HL-60/S4 (cell line): ENCODE results near the gene FSD2.
"Not testable (repeated sequence)": the region's sequence is repeated elsewhere in the genome, so short reads cannot be mapped to it uniquely, and the experiment has no call there.

Experiments
- in situ Hi-C: fragments of 300-500 bp; cut with MboI; formaldehyde crosslinking; loops from 2 replicates; pipeline ENCODE4 v1.14.3; 2022; ENCODE audit warnings: low sequenced_read_pairs

FSD2 gene

DNA sequence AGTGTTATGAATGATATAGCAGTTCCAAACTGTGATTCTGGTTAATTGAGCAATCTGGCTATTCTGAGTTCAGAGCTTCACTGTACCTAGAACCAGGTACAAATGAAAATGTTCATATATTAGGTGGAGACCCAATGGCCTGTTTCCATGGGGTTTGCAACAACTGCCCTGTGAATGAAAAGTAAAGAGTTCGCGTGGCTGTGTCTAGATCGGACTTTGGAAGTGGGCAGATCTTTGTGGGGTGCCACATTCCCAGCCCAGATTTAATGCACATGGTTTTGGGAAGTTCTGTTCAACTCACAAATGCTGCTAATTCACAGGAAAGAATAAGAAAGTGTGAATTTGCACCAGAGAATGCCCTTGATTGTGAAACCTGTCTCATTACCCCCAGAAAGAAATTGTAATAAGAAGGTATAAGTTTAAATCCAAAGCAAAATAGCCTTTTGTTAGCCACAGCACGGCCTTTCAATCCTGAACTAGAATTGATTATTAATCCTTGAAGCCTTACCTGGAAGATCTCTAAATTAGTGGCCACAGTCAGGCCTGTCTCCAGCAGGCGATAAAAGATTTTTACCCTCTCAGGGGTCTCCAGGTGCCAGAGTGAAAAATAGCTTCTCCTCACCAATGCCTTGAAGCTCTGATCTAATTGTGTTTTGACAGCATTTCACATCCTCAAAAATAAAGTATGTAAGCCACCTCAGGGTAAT, 26.2 kb upstream of the FSD2 start:
- in situ Hi-C loops = loop anchor here (25.0 kb wide), 1 partner anchor 295 kb away; the partner anchor contains the start of gene RPS17

DNA sequence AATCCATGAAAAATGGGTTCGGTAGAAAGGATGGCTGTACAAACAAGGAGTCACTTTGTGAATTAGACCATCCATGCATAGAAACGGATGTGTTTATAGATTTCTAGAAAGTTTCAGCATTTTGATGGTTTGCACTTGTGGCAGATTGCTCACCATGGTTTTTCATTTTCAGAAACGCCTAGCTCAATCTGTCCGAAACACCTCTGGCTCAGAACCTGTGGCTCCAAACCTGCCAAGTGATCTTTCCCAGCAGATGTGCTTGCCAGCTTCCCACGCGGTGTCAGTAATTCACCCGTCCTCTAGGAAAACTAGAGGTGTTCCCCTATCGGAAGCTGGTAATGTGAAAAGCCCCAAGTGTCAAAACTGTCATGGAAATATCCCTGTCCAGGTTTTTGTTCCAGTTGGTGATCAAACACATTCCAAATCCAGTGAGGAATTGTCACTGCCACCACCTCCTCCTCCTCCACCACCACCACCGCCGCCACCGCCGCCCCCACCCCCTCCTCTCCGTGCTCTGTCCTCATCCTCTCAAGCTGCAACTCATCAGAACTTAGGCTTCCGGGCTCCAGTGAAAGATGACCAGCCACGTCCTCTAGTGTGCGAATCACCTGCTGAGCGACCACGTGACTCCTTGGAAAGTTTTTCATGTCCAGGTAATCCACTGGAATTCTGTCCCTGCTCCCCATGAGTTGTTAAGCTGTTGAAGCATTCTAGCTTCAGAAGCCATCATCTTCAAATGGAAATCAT, 24.7 kb upstream of the FSD2 start:
- in situ Hi-C loops = loop anchor here (25.0 kb wide), 1 partner anchor 293 kb away; the partner anchor contains the start of gene RPS17

DNA sequence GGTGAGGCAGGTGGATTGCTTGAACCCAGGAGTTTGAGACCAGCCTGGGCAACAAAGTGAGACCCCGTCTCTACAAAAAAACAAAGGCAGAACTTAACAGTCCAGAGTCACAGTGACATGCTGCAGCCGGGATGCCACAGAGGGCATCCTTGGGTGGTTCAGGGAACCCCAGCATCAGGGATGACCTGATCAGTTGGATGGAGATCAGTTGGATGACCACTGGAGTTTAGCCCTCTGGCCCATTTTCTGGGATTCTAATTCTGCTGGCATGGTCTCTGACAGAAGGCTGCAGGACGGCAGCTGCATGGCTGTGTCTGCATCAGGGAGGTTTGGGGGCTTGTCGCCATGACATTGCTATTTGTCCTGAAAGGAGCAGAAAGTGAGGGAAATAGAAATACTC, 23.4 kb upstream of the FSD2 start:
- in situ Hi-C loops = loop anchor here (25.0 kb wide), 1 partner anchor 292 kb away; the partner anchor contains the start of gene RPS17

DNA sequence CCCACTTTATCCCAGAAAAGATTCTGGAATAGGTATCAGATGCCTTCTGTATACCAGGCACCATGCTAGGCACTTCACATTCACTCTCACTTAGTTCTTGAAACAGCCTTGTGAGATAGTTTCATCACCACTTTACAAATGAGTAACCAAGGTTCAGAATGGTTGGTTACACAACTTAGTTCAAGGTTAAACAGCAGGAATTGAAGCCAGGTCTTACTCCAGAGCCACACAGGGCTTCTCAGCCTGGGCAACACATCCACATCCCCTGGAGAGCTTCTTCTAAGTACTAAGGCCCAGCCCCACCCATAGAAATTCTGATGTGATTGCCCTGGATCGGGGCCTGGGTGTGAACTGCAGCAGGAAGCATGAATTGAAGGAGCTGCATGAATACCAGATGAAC, 22.2 kb upstream of the FSD2 start:
- in situ Hi-C loops = loop anchor here (25.0 kb wide), 1 partner anchor 291 kb away; the partner anchor contains the start of gene RPS17

DNA sequence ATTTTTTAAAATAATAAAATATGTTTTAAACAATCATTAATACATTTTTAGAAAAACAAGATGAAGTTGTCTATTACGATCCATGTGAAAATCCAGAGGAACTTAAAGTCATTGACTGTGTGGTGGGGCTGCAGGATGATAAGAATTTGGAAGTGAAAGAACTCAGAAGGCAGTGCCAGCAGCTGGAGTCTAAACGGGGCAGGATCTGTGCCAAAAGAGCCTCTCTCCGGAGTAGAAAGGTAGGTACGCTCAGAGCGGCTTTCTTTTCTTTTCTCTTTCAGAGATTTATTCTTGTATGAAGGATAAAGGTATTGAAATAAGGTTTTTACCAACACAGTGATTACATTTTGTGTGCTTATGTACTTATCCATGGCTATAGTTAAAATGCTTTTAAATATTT, 17.2 kb upstream of the FSD2 start:
- in situ Hi-C loops = no loop called here

DNA sequence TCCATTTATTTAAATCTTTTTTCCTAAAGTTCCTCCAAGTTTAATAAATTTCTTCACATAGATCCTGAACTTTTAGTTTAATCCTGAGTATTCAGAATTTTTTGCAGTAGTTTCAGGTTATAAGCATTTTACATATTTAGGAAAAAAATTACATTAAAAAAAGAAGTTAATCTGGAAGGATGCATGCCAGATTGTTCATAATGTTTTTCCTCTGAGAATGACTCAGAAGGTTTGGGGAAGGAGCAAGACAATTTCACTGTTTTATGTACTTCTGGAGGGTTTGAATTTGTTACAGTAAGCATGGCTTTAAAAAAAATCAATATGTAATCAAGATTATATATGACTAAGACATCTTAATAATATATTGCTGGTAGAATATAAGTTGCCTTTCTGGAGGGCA, 16.0 kb upstream of the FSD2 start:
- in situ Hi-C loops = not testable (repeated sequence)

DNA sequence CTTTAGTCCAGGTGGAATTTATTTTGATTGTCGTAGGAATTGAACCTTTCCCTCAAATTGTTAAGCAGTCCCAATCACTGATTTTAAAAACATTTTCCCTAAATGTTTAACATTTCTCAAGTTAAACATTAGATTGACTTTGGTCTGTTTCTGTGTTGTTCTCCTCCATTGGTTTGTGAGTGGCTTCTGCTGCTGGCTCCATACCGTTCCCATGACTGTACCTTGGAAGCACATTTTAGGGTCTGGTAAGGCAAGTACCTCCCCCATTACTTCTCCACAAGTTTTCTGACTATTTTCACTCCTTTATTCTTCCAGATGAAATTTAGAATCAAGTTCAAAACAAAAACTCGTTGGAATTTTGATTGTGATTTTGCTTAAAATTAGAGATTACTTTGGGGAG, 15.5 kb upstream of the FSD2 start:
- in situ Hi-C loops = not testable (repeated sequence)

DNA sequence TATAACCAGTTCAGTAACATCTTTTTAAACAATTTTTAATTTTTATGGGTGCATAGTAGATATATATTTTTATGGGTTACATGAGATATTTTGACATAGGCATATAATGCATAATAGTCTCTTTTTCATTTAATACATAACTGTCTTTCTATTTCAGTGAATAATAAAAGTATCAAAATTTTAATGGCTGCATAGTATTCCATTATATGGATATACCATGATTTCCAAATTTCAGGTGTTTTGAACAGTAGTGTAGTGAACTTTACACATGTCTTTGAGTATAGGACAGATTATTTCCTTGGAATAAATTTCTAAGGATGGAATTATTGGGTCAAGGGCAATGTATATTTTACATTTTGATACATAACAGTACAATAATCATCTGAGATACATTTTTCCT, 14.3 kb upstream of the FSD2 start:
- in situ Hi-C loops = no loop called here

DNA sequence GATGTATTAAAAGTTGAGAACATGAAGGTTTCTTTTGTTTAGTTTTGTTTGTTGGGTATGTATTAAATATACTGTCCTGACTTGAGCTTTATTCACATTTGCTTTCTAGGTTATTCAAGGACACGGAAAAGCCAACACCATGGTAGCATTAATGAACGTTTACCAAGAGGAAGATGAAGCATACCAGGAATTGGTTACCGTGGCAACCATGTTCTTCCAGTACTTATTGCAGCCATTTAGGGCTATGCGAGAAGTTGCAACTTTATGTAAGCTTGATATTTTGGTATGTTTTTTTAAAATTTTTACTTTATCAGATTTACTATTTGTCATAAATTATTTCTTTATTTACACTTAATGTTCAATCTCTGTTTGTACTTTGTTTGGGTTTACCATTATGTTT, 7.1 kb upstream of the FSD2 start:
- in situ Hi-C loops = no loop called here

DNA sequence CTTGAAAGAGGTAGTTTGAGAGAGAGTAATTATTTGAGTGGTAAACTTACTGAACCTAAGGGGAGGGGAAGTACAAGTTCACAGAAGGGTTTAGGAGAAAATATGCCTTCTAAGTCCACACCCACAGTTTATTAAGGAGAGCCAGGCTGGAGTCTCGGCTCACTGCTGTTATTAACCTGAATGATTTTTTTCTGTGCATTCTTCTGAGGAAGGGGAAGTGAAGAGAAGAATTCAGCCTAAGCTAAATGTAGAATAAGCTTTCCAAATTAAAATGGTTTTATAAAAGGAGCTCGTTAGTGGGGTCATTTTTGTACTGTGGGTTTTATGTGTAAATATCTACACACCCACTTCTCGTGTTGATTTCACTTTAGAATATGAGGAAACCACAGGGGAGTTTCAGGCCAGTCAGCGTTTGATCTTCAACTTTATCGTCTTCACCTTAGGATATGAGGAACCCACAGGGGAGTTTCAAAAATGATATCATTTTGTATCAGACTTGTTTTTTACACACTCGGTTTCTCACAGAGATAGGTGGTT, 5.1 kb upstream of the FSD2 start:
- in situ Hi-C loops = no loop called here

DNA sequence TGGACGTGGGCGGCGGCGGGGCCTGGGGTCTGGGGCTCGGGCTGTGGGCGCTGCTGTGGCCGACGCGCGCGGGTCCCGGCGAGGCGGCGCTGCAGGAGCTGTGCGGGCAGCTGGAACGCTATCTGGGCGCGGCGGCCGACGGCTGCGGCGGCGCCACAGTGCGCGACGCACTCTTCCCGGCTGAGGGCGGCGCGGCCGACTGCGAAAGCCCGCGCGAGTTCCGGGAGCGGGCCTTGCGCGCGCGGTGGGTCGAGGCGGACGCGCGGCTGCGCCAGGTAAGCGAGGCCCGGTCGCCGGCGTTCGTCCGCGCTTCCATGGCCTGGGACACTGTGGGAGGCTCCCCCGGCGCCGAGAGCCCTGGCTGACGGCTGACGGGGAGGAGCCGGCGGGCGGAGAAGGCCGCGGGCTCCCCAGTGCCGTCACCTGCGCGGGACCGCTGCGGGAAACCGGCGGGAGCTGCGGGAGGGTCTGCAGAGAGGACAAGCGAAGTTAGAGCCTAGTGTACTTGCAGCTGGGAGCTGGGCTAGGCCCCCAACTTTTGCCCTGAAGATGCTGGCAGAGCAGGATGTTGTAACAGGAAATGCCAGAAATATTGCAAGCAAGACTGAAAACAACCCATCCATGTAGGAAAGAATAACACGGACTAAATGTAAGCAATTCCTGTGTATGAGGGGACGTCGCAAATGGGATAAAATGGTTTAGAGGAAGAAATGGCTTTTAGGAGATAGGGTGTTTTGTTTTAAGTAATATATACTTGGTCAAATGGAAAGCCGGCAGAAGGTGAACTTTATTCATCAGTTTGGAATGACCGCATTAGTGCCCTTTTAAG, 4.4 kb upstream of the FSD2 start:
- in situ Hi-C loops = no loop called here

DNA sequence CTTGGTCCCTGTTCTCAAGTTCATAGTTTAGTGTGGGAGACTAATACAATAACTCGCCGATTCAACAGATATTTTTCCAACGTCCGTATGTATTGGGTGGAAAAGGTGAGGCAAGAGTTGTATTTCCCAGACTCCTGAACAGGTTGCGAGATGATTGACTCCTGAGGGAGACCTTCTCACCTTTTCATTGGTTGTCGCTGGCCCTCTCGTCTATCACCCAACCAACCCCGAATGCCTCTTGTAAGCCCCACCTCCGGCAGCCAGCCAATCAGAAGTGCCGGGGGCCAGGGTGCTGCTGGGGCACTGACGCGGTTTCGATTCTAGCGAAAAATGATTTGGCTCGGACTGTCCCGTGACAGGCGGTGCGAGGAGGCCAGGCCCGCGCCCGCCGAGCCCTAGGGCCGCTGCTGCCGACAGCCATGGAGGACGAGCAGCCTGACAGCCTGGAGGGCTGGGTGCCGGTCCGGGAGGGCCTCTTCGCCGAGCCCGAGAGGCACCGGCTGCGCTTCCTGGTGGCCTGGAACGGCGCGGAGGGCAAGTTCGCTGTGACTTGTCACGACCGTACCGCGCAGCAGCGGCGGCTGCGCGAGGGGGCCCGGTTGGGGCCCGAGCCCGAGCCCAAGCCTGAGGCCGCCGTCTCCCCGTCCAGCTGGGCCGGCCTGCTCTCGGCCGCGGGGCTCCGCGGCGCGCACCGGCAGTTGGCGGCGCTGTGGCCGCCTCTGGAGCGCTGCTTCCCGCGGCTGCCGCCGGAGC, 3.6 kb upstream of the FSD2 start, which contains the start of gene WHAMM:
Gene WHAMM, plus strand, starts transcription at position 321 of the 753 bp plus-strand sequence. Its CDS starts 99 bp downstream, at position 420.
- in situ Hi-C loops = no loop called here

DNA sequence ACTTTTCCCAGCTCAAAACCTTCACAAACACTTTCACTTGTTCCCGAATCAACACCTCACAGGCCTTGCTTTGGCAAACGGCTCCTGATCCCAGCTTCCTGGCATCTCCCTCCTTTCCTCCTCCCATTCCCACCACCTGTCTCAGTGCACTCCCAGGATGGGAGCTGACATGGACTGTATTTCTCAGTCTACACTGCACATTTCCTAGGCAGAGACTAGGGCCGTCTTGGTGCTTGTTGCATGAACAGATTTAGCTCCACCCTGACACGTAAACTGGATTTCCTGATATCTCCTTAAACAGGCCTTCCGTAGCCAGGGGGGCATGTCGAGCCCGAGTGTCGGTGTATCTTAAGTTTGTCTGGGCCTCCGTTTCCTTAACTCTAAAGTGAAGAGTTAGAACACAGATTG, 2.8 kb upstream of the FSD2 start:
- in situ Hi-C loops = no loop called here

DNA sequence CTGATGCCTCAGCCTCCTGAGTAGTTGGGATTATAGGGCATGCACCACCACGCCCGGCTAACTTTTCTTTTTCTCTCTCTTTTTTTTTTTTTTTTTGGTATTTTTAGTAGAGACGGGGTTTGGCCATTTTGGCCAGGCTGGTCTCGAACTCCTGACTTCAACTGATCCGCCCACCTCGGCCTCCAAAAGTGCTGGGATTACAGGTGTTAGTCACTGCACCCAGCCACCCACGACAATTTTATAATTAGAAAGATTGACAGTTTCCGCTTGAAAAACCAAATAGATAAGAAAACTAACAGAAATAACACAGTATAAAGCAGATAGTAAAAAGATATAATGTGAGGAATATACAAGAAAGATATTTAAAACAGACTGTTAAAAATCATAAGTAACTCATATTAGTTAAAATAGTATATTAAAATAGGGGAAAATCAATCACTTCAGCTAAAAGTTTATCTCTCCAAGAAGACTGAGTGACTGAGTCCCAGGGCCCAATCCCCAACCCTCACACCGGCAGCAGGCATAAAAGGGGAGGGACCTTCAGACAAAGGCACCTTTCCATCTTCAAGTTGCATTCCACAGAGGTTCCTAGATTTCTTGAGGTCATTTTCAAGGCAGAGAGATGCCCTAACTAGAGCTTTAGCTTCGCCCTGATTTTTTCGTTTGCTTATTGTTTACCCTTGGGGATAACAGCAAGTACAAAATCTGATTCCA, 2.2 kb upstream of the FSD2 start:
- in situ Hi-C loops = no loop called here

DNA sequence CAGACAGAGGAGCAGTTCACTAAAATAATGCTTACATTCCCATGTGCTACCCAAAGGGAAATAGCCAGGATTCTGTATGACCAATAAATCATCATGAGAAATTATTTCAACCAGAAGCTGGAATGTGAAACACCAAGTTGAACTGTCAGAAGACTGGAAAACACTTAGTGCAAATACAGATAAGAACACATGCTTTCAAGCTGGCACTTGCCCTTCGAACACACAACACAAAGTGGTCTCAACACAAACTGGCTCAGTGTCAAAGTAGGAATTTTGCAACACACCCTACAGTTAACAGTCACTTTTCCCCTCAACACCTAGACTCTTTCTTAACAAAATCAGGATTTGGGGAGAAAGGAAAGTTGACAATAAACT, 1.3 kb downstream of the FSD2 start:
- in situ Hi-C loops = no loop called here

DNA sequence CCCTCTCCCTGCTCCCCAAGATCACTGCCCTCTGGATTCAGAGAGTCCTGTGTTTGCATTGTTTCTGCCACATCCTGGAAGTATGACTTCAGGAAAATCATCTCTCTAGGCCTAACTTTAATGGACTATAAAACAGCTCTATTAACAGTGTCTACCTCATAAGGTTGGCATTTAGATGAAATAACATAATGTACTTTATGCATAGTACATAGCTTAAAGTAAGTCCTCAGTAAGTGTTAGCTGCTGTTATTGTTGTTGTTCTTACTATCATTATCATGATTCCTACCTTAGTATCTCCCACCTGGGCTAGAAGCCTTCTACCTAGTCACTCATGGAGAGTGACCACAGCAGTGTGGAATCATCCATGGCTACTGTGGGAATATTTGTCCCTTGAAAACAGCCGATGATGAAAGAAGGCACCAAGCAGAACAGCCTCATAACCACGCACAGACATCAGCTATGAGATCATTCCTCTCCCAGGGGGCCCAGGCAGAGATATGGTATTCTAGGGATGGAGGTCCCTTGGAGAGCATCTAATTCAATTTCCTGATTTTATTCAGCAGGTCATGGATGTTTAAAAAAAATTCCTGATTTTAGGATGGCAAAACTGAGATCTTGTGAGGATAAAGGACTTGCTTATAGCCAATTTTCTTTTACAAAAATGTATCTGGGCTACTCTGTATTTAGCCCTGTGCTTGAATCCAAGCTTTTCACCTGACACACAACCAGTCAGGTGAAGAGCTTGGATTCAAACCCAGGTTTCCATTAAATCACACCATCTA, 1.9 kb downstream of the FSD2 start:
- in situ Hi-C loops = no loop called here

DNA sequence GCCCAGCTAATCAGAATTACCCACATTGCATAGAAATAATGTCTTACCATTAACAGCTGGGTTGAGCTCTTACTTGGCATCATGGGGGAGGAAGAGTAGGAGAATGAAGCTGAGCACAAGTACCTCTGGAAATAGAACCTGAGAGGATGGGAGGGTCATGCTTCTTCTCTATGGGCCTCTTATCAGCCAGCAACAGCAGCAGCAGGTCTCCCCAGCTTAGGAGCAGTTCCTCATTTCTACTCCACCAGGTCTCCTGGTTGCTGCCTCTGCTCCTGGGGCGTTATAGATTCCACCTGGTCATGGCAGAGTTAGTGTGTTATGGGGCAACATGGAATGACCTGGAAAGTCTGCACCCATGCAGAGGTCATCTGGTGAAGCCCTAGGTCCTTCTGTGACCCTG, 3.4 kb downstream of the FSD2 start:
- in situ Hi-C loops = no loop called here

DNA sequence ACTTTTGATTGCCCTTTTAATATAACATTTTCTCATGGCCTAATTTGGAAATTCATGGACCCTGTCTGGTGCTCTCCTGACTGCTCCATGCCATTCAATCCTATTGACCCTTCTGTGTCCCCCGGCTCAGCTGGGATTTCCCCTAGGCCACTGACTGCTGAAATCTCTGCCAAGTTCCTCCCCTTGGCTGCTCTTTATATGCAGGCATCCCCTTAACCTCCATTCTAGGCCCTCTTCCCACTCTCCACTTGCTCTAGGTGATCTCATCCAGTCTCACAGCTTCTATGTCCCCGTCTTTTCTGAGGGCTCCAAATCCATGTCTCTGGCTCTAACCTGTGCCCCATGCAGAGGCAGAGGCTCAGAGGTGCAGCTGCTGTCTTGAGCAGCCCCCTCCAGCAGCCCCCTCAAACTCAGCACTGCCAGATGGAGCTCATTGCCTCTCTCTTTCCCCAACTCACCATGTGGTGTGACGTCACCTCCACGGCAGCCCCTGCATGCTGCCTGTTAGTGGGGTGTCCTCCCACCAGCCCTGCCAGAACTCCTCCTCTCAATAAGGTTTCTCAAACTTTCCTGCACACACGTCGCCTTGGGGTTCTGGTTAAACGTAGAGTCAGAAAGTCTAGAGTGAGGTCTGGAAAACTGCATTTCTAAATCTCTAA, 6.6 kb downstream of the FSD2 start:
- in situ Hi-C loops = no loop called here
